Tibial artery (tissue), 4 donors: ENCODE measurements around the gene UBE2Z.
A peak's percentile ranks its signal among the peaks of the same experiment; 100 is the strongest.
"Not testable (repeated sequence)": the region's sequence is repeated elsewhere in the genome, so short reads cannot be mapped to it uniquely, and the experiment has no call there.

Experiments used
- DNase-seq, 2 donors: peaks; one replicate each; pipeline ENCODE4 v3.0.0-alpha.2; 2019
- H3K27ac ChIP-seq, 2 donors: fragments of 200-600 bp; sonication (generic) in 1 of 2; 1 replicate in 1 of 2; 2 replicates in 1 of 2; pipeline ENCODE4 v1.5.1; 2018 to 2019; ENCODE audit warnings: mild to moderate bottlenecking in 1 of 2
- H3K27me3 ChIP-seq, 2 donors: fragments of 200-600 bp; sonication (generic) in 1 of 2; one replicate each; pipeline versions ENCODE4 v1.5.1 to v1.6.0; 2016 to 2019
- H3K36me3 ChIP-seq, 3 donors: fragments of 200-600 bp; sonication (generic) in 2 of 3; one replicate each; pipeline ENCODE4 v1.5.1; 2016 to 2019; ENCODE audit warnings: mild to moderate bottlenecking in 2 of 3
- H3K4me1 ChIP-seq, 4 donors: fragments of 200-600 bp; sonication (generic) in 2 of 4; 1 replicate in 3 of 4; 2 replicates in 1 of 4; pipeline ENCODE4 v1.5.1; 2016 to 2019
- H3K4me3 ChIP-seq, 2 donors: fragments of 200-600 bp; sonication (generic) in 1 of 2; 1 replicate in 1 of 2; 2 replicates in 1 of 2; pipeline ENCODE4 v1.5.1; 2018 to 2019; ENCODE audit warnings: mild to moderate bottlenecking in 2 of 2
- H3K9me3 ChIP-seq, 3 donors: fragments of 200-600 bp; sonication (generic) in 1 of 3; one replicate each; pipeline ENCODE4 v1.5.1; 2016 to 2019
- intact Hi-C: fragments of 100-400 bp; cut with DNase I; formaldehyde crosslinking; loops from one replicate; pipeline ENCODE4 v1.15.0; 2023; ENCODE audit warnings: low total_unique reads
- TF ChIP-seq, protein P1 (sequence below), 2 experiments: fragments of 200-600 bp in 1 of 2; fragments of 450-650 bp in 1 of 2; IDR thresholded peaks; one replicate each; pipeline ENCODE4 v1.5.1; 2017 to 2019; ENCODE audit warnings: antibody characterized with exemption in 2 of 2, mild to moderate bottlenecking in 1 of 2, moderate library complexity in 1 of 2

The UBE2Z gene

DNA sequence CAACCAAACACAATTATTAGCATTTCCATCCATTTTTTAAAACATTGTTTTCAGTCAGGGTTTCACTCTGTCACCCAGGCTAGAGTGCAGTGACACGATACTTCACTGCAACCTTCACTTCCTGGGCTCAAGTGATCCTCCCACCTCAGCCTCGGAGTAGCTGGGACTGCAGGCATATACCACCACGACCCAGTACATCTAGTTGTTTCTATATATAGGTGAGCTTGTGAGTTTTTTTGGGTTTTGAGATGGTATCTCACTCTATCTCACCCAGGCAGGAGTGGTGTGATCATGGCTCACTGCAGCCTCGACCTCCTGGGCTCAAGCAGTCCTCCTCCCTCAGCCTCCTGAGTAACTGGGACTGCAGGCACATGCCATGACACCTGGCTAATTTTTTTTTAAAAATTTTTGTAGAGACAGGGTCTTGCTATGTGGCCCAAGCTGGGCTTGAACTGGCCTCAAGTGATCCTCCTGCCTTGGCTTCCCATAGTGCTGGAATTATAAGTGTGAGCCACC lies 37.1 kb upstream of the UBE2Z start:
- TF ChIP-seq, protein P1, sequence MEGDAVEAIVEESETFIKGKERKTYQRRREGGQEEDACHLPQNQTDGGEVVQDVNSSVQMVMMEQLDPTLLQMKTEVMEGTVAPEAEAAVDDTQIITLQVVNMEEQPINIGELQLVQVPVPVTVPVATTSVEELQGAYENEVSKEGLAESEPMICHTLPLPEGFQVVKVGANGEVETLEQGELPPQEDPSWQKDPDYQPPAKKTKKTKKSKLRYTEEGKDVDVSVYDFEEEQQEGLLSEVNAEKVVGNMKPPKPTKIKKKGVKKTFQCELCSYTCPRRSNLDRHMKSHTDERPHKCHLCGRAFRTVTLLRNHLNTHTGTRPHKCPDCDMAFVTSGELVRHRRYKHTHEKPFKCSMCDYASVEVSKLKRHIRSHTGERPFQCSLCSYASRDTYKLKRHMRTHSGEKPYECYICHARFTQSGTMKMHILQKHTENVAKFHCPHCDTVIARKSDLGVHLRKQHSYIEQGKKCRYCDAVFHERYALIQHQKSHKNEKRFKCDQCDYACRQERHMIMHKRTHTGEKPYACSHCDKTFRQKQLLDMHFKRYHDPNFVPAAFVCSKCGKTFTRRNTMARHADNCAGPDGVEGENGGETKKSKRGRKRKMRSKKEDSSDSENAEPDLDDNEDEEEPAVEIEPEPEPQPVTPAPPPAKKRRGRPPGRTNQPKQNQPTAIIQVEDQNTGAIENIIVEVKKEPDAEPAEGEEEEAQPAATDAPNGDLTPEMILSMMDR (IDR thresholded peaks at IDR 0.05) = no peak
- Histone ChIP-seq H3K36me3 (peaks cover 0 to 6% (median 4%) of the 10 kb centered on the region in 3 donors), H3K27ac (no peak overlapping the region), H3K4me3 (no peak overlapping the region), H3K4me1 (peaks cover 0 to 7% (median 0%) of the 10 kb centered on the region in 4 donors), H3K27me3 (no peaks in the 10 kb centered on the region), H3K9me3 (no peaks in the 10 kb centered on the region)
- intact Hi-C loops = no loop called here
- DNase-seq = no peak

DNA sequence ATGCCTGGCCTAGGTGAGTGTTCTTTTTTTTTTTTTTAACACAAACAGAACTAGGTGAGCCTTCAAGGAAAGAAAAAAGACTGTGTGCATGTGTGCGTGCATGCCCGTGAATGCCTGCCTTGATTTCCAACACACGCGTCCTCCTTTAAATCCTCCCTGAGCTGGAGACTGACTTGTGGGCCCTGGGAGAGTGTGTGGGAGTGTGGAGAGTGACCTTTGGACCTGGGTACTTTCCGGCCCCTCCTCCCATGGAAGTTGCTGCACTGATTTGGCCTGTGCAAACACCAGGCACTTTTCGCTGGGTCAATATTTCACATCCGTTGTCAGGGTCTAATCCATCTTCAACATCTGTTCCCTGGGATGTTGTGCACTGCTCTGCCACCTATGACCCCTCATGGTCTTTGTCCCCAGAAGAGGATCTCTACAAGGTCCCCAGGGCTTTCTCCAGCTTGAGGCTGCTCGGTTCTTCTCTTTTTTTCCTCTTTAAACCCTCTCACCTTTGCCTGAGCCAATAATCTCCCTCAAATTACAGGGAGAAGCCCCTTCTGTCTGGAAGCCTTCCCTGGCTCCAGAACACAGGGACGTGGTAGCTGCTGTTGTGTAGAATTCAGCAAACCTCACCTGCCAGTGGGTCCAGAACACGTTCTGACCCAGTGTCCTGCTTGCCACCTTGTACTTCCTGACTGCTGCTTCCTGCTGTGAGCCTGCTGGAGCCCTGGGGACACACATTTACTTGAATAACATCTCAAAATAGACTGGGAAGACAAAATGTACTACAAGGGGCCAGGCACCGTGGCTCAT lies 36.5 kb upstream of the UBE2Z start:
- intact Hi-C loops = no loop called here
- Histone ChIP-seq H3K36me3 (no peaks in the 10 kb centered on the region), H3K4me3 (no peak overlapping the region), H3K4me1 (peaks cover 0 to 7% (median 0%) of the 10 kb centered on the region in 4 donors), H3K9me3 (no peaks in the 10 kb centered on the region), H3K27me3 (no peaks in the 10 kb centered on the region), H3K27ac (no peak overlapping the region)
- TF ChIP-seq, protein P1 (IDR thresholded peaks at IDR 0.05) = no peak
- peak in 1 of 2 donors; percentile 37 for DNase-seq

DNA sequence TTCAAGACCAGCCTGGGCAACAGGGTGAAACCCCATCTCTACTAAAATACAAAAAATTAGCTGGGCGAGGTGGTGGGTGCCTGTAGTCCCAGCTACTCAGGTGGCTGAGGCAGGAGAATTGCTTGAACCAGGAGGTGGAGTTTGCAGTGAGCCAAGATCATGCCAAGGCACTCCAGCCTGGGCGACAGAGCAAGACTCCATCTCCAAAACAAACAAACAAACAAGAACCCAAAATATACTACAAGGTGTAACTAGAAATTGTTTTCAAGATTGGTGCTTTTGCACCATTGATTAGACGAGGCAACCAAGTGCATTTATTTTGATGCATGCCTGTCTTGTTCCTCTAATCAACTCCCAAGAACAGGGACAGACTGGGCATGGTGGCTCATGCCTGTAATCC lies 35.8 kb upstream of the UBE2Z start:
- intact Hi-C loops, H3K4me3 ChIP-seq, H3K4me1 ChIP-seq, H3K36me3 ChIP-seq, H3K27ac ChIP-seq, H3K27me3 ChIP-seq, H3K9me3 ChIP-seq, DNase-seq: not testable (repeated sequence)

DNA sequence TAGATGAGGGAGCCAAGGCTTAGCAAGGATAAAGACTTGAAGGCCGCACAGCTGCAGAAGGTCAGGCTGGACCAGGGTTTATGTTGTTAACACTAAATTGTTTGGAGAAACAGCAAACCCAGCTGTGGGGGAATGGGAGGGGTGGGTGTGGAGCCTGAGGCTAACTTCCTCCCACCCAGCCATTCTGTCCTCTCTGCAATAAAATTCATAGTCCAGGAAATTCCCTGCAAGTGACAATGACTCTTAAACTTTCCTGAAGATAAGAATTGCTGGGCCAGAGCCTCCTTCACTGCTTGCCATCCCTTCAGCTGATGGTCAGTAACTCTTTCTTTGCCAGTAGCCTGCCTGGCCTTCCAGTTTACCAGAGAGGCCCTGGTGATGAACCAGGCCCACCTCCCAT lies 35.0 kb upstream of the UBE2Z start:
- intact Hi-C loops = no loop called here
- TF ChIP-seq, protein P1 (IDR thresholded peaks at IDR 0.05) = no peak
- Histone ChIP-seq H3K27ac (no peak overlapping the region), H3K27me3 (peaks cover 0 to 4% of the 10 kb centered on the region in 2 donors), H3K9me3 (no peaks in the 10 kb centered on the region), H3K36me3 (no peaks in the 10 kb centered on the region), H3K4me3 (no peak overlapping the region), H3K4me1 (peaks cover 0 to 7% (median 0%) of the 10 kb centered on the region in 4 donors)
- no peak for DNase-seq

DNA sequence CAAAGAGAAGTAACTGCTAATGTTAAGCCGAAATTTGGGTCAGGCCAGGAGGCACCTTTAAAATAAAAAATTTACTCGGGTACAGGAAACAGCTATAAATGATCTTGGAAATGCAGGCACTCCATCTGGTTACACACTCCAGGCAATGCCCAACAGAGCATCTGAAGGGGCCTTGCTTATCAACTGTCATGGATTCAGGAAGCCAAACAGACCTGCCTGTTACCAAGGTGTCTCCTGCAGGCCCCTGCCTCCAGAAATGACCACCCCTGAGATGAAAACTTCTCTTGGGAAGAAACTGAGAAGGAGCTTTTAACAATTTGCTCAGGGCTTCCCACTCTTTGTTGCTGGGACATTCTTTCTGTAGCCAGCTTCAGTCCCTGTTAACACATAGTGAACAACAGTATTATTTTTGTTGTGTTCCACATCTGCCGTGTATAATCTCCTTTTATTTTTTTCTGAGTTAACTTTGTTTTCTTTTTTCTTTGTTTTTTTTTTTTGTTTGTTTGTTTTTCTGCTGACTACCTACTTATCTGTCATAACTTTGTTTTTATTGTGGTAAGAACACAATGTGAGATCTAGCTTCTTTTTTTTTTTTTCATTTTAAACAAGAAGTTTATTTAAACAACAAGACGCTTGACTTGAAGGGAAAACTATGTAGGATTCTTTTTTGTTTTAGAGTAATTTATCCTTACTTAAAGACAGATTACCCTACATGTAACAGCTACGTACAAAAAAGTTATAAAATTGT lies 34.3 kb upstream of the UBE2Z start:
- H3K27me3 ChIP-seq = peaks cover 0 to 6% of the 10 kb centered on the region in 2 donors
- no peak overlapping the region for H3K27ac ChIP-seq
- TF ChIP-seq, protein P1 (IDR thresholded peaks at IDR 0.05) = no peak
- no peaks in the 10 kb centered on the region for H3K36me3 ChIP-seq
- no peak overlapping the region for H3K4me3 ChIP-seq
- DNase-seq = no peak
- peaks cover 0 to 7% (median 0%) of the 10 kb centered on the region in 4 donors for H3K4me1 ChIP-seq
- intact Hi-C loops = no loop called here
- no peaks in the 10 kb centered on the region for H3K9me3 ChIP-seq
